Activated naive CD4-positive, alpha-beta T cell treated with anti-CD3 and anti-CD28 coated beads, Interleukin-2, amount 10 ng/mL, durations not matched to agents 7 days and 5 days (primary cell): ENCODE measurements around the gene ZDHHC20.
A peak's percentile ranks its signal among the peaks of the same experiment; 100 is the strongest.

ENCODE experiments used
- CTCF ChIA-PET: fragments of 350-600 bp; sonication (Branson Sonifier 250); formaldehyde crosslinking; loops from one replicate; lab custom pipeline; 2021; ENCODE audit warnings: antibody characterized with exemption; lab: Charles Lee
- DNase-seq: peaks from one replicate; pipeline ENCODE4 v3.0.0-alpha.2; 2020
- H3K27ac Mint-ChIP-seq: one replicate; pipeline ENCODE4 v1.8.0; 2021; ENCODE audit warnings: mild to moderate bottlenecking, moderate library complexity, mixed read lengths
- H3K27me3 Mint-ChIP-seq: one replicate; pipeline ENCODE4 v1.8.0; 2021; ENCODE audit warnings: mild to moderate bottlenecking, mixed read lengths
- H3K36me3 Mint-ChIP-seq: one replicate; pipeline ENCODE4 v1.8.0; 2021; ENCODE audit warnings: mixed read lengths
- H3K4me1 Mint-ChIP-seq: one replicate; pipeline ENCODE4 v1.8.0; 2021; ENCODE audit warnings: mixed read lengths
- H3K4me3 Mint-ChIP-seq: one replicate; pipeline ENCODE4 v1.8.0; 2021; ENCODE audit warnings: mild to moderate bottlenecking, moderate library complexity, mixed read lengths
- H3K9me3 Mint-ChIP-seq: one replicate; pipeline ENCODE4 v1.8.0; 2021; ENCODE audit warnings: mixed read lengths

ZDHHC20 gene

DNA sequence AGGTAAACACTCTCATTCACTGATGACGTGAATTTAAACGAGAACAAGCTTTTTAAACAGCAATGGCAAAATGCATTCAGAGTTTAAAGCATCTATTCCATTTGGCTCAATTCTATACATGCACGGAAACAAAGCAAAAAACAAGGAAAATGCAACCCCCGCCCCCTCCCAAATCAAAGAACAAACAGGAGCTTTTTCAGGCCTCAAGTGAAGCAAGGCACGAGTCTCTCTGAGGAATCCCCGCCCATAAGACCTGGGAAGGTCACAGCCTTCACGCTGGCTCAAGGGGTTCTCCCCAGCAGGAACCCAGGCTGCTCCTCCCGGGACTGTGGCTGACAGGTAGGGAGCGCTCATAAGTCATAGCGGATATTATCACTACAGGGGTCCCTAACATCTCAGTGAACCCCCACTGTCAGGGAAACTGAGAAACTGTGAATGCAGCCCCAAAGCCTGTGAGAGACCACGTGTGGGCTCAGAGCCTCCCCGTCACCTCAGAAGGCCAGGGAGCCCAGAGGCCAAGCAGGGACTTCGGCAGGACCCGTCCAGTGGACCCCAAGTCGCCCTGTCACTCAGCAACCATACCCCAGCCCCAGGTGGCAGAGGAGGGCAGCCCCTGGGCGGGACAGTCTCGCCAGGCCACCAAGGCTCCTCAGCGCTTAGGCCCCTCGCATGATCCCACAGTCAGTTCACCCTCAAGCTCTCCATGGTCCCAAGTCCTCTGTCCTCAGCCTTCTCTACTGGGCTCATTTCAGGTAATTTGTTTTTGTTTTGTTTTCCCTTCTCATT lies 117.3 kb downstream of the ZDHHC20 start:
- H3K36me3 Mint-ChIP-seq = no peaks in the 10 kb centered on the region
- CTCF ChIA-PET = interaction anchor here (0.6 kb wide), 1 partner anchor 136 kb away, joined by 3 read pairs; no protein-coding TSS in a partner anchor
- no peak overlapping the region for H3K4me3 Mint-ChIP-seq
- no peak for DNase-seq
- no peaks in the 10 kb centered on the region for H3K9me3 Mint-ChIP-seq
- peaks cover 34% of the 10 kb centered on the region for H3K4me1 Mint-ChIP-seq
- H3K27me3 Mint-ChIP-seq = peaks cover 3% of the 10 kb centered on the region
- no peak overlapping the region for H3K27ac Mint-ChIP-seq

DNA sequence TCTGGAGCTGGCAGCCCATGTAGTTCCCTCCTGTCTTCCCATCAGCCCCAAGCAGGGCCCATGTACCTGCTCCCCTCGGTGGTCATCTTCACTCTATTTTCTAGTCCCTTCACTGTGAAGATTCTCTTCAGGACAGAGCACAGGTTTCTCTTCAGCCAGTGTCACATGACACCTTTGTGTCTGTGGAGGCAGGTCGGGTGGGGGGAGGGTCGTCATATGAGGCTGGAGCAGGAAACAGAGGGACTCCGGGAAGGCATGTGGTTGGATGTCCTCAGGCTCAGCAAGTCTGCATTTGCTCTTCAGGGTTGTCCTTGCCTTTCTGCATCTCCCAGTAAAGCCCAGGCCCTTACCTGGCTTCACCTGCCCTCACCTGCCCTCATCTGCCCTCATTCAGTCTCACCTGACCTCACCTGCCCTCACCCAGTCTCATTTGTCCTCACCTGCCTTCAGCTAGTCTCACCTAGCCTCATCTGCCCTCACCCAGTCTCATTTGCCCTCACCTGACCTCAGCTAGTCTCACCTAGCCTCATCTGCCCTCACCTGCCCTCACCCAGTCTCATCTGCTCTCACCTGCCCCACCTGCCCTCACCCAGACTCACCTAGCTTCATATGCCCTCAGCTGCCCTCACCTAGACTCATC lies 120.3 kb downstream of the ZDHHC20 start:
- Mint-ChIP-seq H3K4me1 (peaks cover 17% of the 10 kb centered on the region), H3K4me3 (no peak overlapping the region), H3K9me3 (no peaks in the 10 kb centered on the region), H3K27me3 (peaks cover 3% of the 10 kb centered on the region), H3K36me3 (no peaks in the 10 kb centered on the region), H3K27ac (no peak overlapping the region)
- no peak for DNase-seq
- CTCF ChIA-PET = no interaction called here

DNA sequence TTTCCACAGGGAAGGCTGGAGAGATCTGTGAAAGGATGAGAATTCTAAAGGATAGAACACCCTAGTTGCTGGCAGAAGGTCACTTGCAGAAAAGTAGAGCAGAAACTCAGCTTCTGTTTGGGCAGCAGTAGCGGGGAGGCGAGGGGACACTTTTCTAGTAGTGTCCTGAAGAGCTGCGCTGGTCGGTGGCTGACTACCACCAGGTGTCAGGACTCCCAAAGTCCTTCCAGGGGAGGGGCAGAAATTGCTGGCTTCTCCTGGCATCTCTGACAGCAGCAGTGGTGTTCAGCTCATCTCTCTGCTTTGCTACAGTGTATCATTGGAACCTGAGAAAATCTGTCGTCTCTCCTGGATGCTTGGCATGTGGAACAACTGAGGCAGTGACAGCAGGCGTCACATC lies 120.9 kb downstream of the ZDHHC20 start:
- no peaks in the 10 kb centered on the region for H3K36me3 Mint-ChIP-seq
- peaks cover 3% of the 10 kb centered on the region for H3K27me3 Mint-ChIP-seq
- no peak overlapping the region for H3K4me3 Mint-ChIP-seq
- no peak overlapping the region for H3K27ac Mint-ChIP-seq
- CTCF ChIA-PET = no interaction called here
- H3K9me3 Mint-ChIP-seq = no peaks in the 10 kb centered on the region
- H3K4me1 Mint-ChIP-seq = peaks cover 11% of the 10 kb centered on the region
- no peak for DNase-seq

DNA sequence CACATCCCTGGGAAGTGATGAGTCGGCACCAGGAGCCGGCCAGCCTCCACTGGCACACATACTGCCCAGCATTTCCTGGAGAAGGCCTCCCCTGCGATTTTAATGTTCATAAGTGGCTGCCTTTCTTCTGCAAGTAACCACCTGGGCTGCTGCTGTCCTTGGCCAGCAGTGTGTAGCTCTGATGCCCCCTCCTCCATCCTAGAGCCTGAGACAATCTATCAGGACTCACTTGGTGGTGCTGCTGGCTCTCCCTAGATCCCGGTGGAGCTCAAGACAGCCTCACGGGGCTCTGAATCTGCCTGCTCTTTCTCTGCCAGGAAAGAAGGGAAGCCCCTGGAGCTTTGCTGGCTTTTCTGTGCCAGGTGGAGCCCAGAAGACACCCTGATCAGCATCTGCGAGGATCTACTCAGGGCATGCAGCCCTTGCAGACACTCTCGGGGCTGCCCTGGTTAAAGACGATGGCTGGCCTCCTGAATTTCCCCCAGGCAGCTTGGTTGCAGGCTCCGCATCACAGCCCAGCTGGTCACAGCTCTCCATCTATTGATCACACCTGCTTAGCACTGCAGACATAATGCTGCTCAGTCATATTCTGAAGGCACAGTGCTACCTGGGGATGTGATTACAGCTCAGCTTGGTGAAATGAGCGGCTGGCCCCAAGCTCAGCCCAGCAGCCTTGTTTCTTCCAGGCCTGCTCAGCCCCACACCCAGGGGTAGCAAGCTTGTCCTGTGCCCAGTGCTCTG lies 122.3 kb downstream of the ZDHHC20 start:
- no peak overlapping the region for H3K4me3 Mint-ChIP-seq
- no peaks in the 10 kb centered on the region for H3K4me1 Mint-ChIP-seq
- peaks cover 3% of the 10 kb centered on the region for H3K27me3 Mint-ChIP-seq
- no peaks in the 10 kb centered on the region for H3K9me3 Mint-ChIP-seq
- no peaks in the 10 kb centered on the region for H3K36me3 Mint-ChIP-seq
- H3K27ac Mint-ChIP-seq = no peak overlapping the region
- CTCF ChIA-PET = no interaction called here
- no peak for DNase-seq

DNA sequence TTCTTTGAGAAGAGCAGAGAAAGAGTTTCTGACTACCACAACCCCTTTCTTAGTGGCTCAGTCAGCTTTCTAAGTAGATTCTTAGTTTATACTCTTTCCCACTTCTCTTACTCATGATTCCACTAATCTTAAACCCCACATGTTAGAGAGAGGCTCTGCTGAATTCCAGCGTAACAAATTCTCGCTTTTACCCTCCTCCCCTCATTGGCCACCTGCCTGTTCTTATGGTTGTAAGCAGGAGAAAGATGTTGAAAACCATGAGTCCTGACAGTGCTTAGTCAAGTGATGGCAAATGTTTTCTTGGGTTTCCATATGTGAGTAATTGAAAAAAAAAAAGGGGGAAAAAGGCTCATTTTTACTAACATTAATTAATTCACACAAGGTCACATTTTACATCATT lies 125.9 kb downstream of the ZDHHC20 start:
- no peaks in the 10 kb centered on the region for H3K36me3 Mint-ChIP-seq
- H3K4me3 Mint-ChIP-seq = no peak overlapping the region
- H3K4me1 Mint-ChIP-seq = peaks cover 16% of the 10 kb centered on the region
- H3K27me3 Mint-ChIP-seq = no peaks in the 10 kb centered on the region
- DNase-seq = no peak
- no peak overlapping the region for H3K27ac Mint-ChIP-seq
- CTCF ChIA-PET = interaction anchor here (0.7 kb wide), 1 partner anchor 22 kb away, joined by 4 read pairs; no protein-coding TSS in a partner anchor
- no peaks in the 10 kb centered on the region for H3K9me3 Mint-ChIP-seq

DNA sequence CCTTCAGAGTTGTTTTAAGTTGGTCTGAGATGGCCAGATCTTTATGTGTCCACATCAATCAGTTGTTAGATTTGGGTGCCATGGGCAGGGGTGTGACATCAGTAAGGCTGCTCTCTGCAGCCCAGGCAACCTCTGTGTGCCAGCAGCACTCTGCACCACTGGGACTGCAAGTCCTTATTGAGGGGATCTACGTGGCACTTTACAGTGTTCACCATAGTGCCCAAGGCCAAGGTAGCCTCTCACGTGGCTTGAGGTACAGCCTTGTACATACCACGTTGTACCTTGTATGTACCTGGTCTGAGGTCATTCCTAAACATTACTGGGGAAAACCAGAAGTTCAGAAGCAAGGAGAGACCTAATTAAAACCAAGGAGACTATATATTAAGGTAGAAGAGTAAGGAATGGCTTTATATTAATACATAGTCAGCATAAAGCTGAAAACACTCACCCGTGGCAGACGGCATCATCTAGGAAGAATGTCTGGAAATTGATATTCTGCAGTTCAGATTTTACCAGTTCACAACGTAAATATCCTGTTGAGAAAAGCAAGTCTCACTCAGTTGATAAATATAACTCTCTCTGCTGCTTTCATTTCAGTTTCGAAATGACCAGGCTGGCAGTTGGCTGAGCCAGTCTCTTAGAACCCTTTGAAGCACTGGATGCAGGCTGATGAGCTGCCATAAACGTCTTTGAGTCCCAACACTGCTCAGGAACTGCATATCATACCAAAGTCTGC lies 128.8 kb downstream of the ZDHHC20 start:
- Mint-ChIP-seq H3K36me3 (peaks cover 3% of the 10 kb centered on the region), H3K27ac (no peak overlapping the region), H3K27me3 (no peaks in the 10 kb centered on the region), H3K9me3 (no peaks in the 10 kb centered on the region), H3K4me1 (peaks cover 21% of the 10 kb centered on the region), H3K4me3 (no peak overlapping the region)
- DNase-seq = no peak
- CTCF ChIA-PET = interaction anchor here (1.6 kb wide), 1 partner anchor 13 kb away, joined by 3 read pairs; no protein-coding TSS in a partner anchor

DNA sequence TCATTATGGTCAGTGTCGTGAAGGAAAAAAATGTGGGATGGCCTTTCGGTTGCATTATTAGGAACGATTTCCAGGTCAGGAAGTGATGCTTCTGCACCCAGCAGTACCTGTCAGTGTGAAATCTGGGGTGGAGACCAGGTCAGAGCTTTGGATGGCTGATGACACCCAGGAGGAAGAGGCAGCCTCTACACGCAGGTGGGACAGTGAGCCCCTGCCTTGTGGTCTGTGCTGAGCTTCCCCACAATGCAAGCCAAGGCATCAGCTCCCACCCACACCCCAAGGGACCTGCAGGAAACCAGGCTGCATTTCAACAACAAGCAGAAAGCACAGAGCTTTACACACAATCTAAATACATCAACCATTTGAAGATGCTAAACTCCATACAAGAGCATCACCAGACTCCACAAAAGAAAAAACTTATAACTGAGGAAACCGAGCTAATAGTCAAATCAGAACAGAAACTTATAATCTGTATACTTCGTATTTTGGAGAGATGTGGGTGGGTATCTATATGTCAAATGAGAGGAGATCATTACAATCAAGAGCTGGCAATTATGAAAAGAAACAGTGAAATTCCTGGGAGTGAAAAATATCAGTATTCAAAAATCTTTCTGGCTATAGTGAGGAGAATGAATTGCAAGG lies 130.1 kb downstream of the ZDHHC20 start:
- no peak for DNase-seq
- Mint-ChIP-seq H3K36me3 (peaks cover 3% of the 10 kb centered on the region), H3K27me3 (no peaks in the 10 kb centered on the region), H3K27ac (no peak overlapping the region), H3K4me1 (peaks cover 21% of the 10 kb centered on the region), H3K4me3 (no peak overlapping the region), H3K9me3 (no peaks in the 10 kb centered on the region)
- CTCF ChIA-PET = interaction anchor here (1.7 kb wide), 1 partner anchor 148 kb away, joined by 4 read pairs; no protein-coding TSS in a partner anchor

DNA sequence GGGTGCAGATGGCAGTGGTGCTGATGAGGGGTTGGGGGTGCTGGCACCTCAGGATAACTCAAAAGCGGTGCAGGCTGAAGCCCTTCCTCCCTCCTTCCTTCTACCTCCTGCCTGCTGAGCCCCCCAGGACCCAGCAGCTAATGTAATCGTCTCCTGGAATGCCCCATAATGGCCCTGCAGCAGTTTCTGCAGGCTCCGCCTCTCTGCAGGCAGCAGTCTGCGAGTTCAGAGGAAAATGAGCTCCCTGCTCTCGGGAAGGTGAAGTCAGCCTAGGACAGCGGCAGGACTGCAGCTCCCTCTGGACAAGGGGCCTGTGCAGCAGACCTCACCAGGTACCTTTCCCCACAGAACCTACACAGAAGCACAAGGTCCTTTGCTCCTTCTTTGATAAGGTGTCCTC lies 130.9 kb downstream of the ZDHHC20 start:
- H3K4me3 Mint-ChIP-seq = no peak overlapping the region
- CTCF ChIA-PET = interaction anchor here (1.7 kb wide), 1 partner anchor 149 kb away, joined by 4 read pairs; no protein-coding TSS in a partner anchor

DNA sequence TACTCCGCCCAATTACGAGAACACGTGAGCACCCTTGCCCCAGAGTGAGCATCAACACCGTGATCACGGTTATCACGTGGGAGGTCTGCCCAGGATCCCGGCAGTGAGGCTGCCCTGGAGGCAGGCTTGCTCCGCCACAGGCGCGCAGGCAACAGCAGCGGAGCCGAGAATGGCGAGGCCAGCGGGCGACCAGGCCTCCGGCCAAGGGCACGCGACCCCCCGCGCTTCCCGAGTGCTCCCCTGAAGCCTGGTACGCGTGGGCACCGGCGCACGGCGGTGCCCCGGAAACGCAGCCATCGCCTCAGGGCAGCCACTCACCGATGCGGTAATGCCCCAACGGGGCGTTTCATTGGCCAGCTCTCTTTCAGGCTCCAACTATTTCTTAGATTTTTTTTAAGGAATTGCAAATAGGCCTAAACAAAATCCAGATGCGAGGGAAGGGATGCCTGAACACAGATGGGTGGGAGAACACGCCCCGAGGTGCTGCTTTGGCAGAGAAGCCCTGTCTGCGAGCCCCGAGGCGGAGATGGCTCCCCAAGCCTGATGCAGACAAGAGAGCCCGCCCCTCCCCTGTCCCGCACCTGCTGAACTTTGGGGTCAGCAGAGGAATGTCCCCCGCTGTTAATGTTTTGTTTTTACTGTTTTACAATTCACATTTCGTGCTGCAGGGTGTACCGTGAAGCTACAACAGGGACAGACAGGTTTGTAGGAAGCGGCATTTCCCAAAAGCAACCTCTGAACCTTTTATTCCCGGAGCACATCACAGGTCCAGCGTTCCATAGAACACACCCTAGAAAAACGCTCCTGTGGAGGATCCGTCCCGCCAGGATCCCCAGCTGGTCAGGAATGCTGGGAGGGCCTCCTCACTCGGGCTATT lies 132.7 kb downstream of the ZDHHC20 start:
- Mint-ChIP-seq H3K36me3 (peaks cover 3% of the 10 kb centered on the region), H3K27ac (no peak overlapping the region), H3K4me3 (peak overlapping the region; percentile 19), H3K27me3 (no peaks in the 10 kb centered on the region), H3K4me1 (peaks cover 21% of the 10 kb centered on the region), H3K9me3 (no peaks in the 10 kb centered on the region)
- DNase-seq = peak; percentile 42
- CTCF ChIA-PET = no interaction called here

More for the DNA sequence above, 130.9 kb downstream of the ZDHHC20 start:
- H3K27me3 Mint-ChIP-seq = no peaks in the 10 kb centered on the region
- DNase-seq = no peak
- no peaks in the 10 kb centered on the region for H3K9me3 Mint-ChIP-seq
- H3K27ac Mint-ChIP-seq = no peak overlapping the region
- peaks cover 3% of the 10 kb centered on the region for H3K36me3 Mint-ChIP-seq
- peaks cover 21% of the 10 kb centered on the region for H3K4me1 Mint-ChIP-seq

DNA sequence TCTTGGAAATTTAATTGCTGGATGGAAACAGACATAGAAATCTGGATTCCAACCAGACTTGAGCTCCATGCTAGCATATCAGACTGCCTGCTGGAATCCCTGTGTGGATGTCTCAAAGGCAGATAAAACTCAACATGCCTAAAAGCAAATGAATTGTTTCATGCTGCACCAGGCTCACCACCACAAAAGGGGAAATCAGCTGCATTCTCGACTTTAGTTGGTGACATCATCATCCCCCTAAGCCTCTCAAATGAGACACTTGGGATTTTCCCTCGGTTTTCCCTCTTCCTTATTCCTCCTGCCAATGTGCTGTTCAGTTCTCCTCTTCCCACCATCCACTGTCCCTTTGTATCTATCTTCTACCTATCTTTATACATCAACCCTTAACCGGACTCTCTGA lies 134.3 kb downstream of the ZDHHC20 start:
- CTCF ChIA-PET = no interaction called here
- H3K4me1 Mint-ChIP-seq = peaks cover 10% of the 10 kb centered on the region
- H3K27me3 Mint-ChIP-seq = no peaks in the 10 kb centered on the region
- H3K9me3 Mint-ChIP-seq = no peaks in the 10 kb centered on the region
- H3K4me3 Mint-ChIP-seq = no peak overlapping the region
- H3K27ac Mint-ChIP-seq = no peak overlapping the region
- no peak for DNase-seq
- H3K36me3 Mint-ChIP-seq = peaks cover 3% of the 10 kb centered on the region

DNA sequence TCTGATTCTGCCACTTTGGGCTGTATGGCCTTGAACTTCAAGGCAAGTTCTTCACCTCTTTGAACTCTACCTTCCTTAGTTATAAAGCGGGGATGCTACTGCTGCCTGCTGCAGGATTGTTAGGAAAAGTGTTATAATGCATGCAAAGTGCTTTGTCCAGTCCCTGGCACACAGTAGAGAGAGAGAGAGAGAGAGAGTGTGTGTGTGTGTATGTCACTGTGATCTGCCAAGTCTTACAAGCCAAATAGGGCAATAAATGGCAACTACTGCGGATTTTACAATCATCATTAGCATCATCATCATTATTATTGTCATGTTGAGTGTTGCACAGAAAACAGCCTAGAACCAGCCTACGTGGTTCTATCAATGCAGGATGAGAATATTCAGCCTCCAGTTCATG lies 136.1 kb downstream of the ZDHHC20 start:
- CTCF ChIA-PET = no interaction called here
- Mint-ChIP-seq H3K9me3 (no peaks in the 10 kb centered on the region), H3K36me3 (peaks cover 3% of the 10 kb centered on the region), H3K27me3 (no peaks in the 10 kb centered on the region), H3K4me1 (peaks cover 5% of the 10 kb centered on the region), H3K27ac (no peak overlapping the region), H3K4me3 (no peak overlapping the region)
- no peak for DNase-seq
